Astrocyte (in vitro differentiated cells and primary cell): ENCODE measurements around the gene CLEC4G. TPM values are rescaled to one million over a fixed set of nuclear protein-coding genes. Genes with fewer than 3 reads are reported as not detected.

Source experiments
- DNase-seq: peaks from one replicate; pipeline ENCODE4 v3.0.0-alpha.2; 2010; ENCODE audit warnings: low read depth
- FAIRE-seq: peaks from 2 replicates; lab custom pipeline; 2011; peaks lifted over from hg19 to GRCh38; lab: Jason Lieb, UNC
- H2AFZ ChIP-seq: 2 replicates; pipeline ENCODE4 v1.6.0; 2012; ENCODE audit warnings: low read depth, low read length, inconsistent platforms
- H3K27ac ChIP-seq: 2 replicates; pipeline ENCODE4 v1.5.1; 2011; ENCODE audit warnings: low read depth, low read length, inconsistent platforms
- H3K27me3 ChIP-seq: 2 replicates; pipeline ENCODE4 v1.6.0; 2011; ENCODE audit warnings: low read length, inconsistent platforms; ENCODE audit not compliant: insufficient read depth
- H3K36me3 ChIP-seq: 2 replicates; pipeline ENCODE4 v1.5.1; 2011; ENCODE audit warnings: low read length, inconsistent platforms; ENCODE audit not compliant: insufficient read depth
- H3K4me1 ChIP-seq: 2 replicates; pipeline ENCODE4 v1.5.1; 2011; ENCODE audit warnings: low read length, inconsistent platforms; ENCODE audit not compliant: insufficient read depth
- H3K4me2 ChIP-seq: 2 replicates; pipeline ENCODE4 v1.6.0; 2012; ENCODE audit warnings: low read length, inconsistent platforms
- H3K4me3 ChIP-seq: 2 replicates; pipeline ENCODE4 v1.5.1; 2011; ENCODE audit warnings: low read depth, mild to moderate bottlenecking, low read length, inconsistent platforms; ENCODE audit not compliant: insufficient read depth
- H3K79me2 ChIP-seq: 2 replicates; pipeline ENCODE4 v1.6.0; 2012; ENCODE audit warnings: mild to moderate bottlenecking, low read length, inconsistent platforms; ENCODE audit not compliant: insufficient read depth
- H3K9ac ChIP-seq: 2 replicates; pipeline ENCODE4 v1.6.0; 2012; ENCODE audit warnings: mild to moderate bottlenecking, low read length, inconsistent platforms
- H3K9me3 ChIP-seq: 2 replicates; pipeline ENCODE4 v1.5.1; 2012; ENCODE audit warnings: low read depth, mild to moderate bottlenecking, low read length, inconsistent platforms; ENCODE audit not compliant: insufficient read depth
- H4K20me1 ChIP-seq: 2 replicates; pipeline ENCODE4 v1.6.0; 2012; ENCODE audit warnings: low read length, inconsistent platforms; ENCODE audit not compliant: insufficient read depth
- H3K27ac Mint-ChIP-seq: one replicate; pipeline ENCODE4 v1.8.0; 2021; ENCODE audit warnings: mild to moderate bottlenecking, mixed read lengths; ENCODE audit not compliant: unreplicated experiment
- H3K27me3 Mint-ChIP-seq: one replicate; pipeline ENCODE4 v1.8.0; 2021; ENCODE audit warnings: low read depth, mixed read lengths; ENCODE audit not compliant: unreplicated experiment
- H3K36me3 Mint-ChIP-seq: one replicate; pipeline ENCODE4 v1.8.0; 2021; ENCODE audit warnings: low read depth, mixed read lengths; ENCODE audit not compliant: unreplicated experiment
- H3K4me1 Mint-ChIP-seq: one replicate; pipeline ENCODE4 v1.8.0; 2021; ENCODE audit warnings: low read depth, mixed read lengths; ENCODE audit not compliant: unreplicated experiment
- H3K4me3 Mint-ChIP-seq: one replicate; pipeline ENCODE4 v1.8.0; 2021; ENCODE audit warnings: mild to moderate bottlenecking, moderate library complexity, mixed read lengths; ENCODE audit not compliant: unreplicated experiment
- H3K9me3 Mint-ChIP-seq: one replicate; pipeline ENCODE4 v1.8.0; 2021; ENCODE audit warnings: mild to moderate bottlenecking, mixed read lengths; ENCODE audit not compliant: unreplicated experiment
- CTCF ChIP-seq: IDR thresholded peaks from 2 replicates; pipeline ENCODE4 v1.5.1; 2011; ENCODE audit warnings: low read depth, mild to moderate bottlenecking, inconsistent platforms, low read length, moderate library complexity; ENCODE audit not compliant: insufficient read depth
- EZH2 ChIP-seq: IDR thresholded peaks from 2 replicates; pipeline ENCODE4 v1.6.1; 2012; ENCODE audit warnings: mild to moderate bottlenecking, low read length, inconsistent platforms; ENCODE audit not compliant: insufficient read depth
- total RNA-seq: library from RNA; stranded (reverse); gene quantifications from 2 replicates; pipeline ENCODE4 v1.2.1, GENCODE V29; 2021

The CLEC4G gene
- total RNA-seq, 1 donor from 2014 or later: not detected

GRCh38 chr19:7706955-7707456, 24.9 kb downstream of the CLEC4G start:
- H3K79me2 ChIP-seq: no peaks in the 10 kb centered on the region
- no peak overlapping the region for H3K27ac ChIP-seq
- no peak overlapping the region for H2AFZ ChIP-seq
- no peak for DNase-seq
- Mint-ChIP-seq H3K36me3 (no peaks in the 10 kb centered on the region), H3K27ac (no peak overlapping the region), H3K4me3 (no peak overlapping the region), H3K9me3 (no peaks in the 10 kb centered on the region), H3K27me3 (peaks cover 45% of the 10 kb centered on the region), H3K4me1 (no peaks in the 10 kb centered on the region)
- H3K9ac ChIP-seq: no peak overlapping the region
- H3K4me2 ChIP-seq: no peak overlapping the region
- no peak for TF ChIP-seq CTCF
- no peak for TF ChIP-seq EZH2
- H3K27me3 ChIP-seq: no peaks in the 10 kb centered on the region
- H3K9me3 ChIP-seq: no peaks in the 10 kb centered on the region
- H3K36me3 ChIP-seq: no peaks in the 10 kb centered on the region
- H3K4me1 ChIP-seq: no peaks in the 10 kb centered on the region
- H4K20me1 ChIP-seq: no peaks in the 10 kb centered on the region
- H3K4me3 ChIP-seq: no peak overlapping the region
- no peak for FAIRE-seq

- Histone ChIP-seq H2AFZ (no peak overlapping the region), H3K27me3 (no peaks in the 10 kb centered on the region), H3K36me3 (no peaks in the 10 kb centered on the region), H3K9ac (no peak overlapping the region), H3K4me1 (no peaks in the 10 kb centered on the region), H3K79me2 (no peaks in the 10 kb centered on the region), H4K20me1 (no peaks in the 10 kb centered on the region), H3K4me3 (no peak overlapping the region), H3K9me3 (no peaks in the 10 kb centered on the region), H3K27ac (no peak overlapping the region), H3K4me2 (no peak overlapping the region)
- Mint-ChIP-seq H3K27ac (no peak overlapping the region), H3K4me3 (no peak overlapping the region), H3K4me1 (no peaks in the 10 kb centered on the region), H3K36me3 (no peaks in the 10 kb centered on the region), H3K9me3 (no peaks in the 10 kb centered on the region), H3K27me3 (peaks cover 48% of the 10 kb centered on the region)
- DNase-seq (no peak), FAIRE-seq (no peak)
- no peak for TF ChIP-seq CTCF
- no peak for TF ChIP-seq EZH2
Observed at GRCh38 chr19:7706188-7706954, 25.5 kb downstream of the CLEC4G start.
